GM06990 (cell line): ENCODE data around the gene ZNF184.

ENCODE experiments used
- DNase-seq: peaks from one replicate; pipeline ENCODE4 v3.0.0-alpha.2; 2011; ENCODE audit not compliant: insufficient read length; ENCODE audit errors: extremely low read depth
- H3K27me3 ChIP-seq: replicated peaks from 2 replicates; pipeline ENCODE4 v1.6.0; 2011; ENCODE audit warnings: low read length; ENCODE audit not compliant: control insufficient read depth, insufficient read depth
- H3K36me3 ChIP-seq: 2 replicates; pipeline ENCODE4 v1.5.1; 2011; ENCODE audit warnings: low read length; ENCODE audit not compliant: control insufficient read depth, insufficient read depth
- H3K4me3 ChIP-seq: replicated peaks from 2 replicates; pipeline ENCODE4 v1.5.1; 2011; ENCODE audit warnings: low read depth, mild to moderate bottlenecking, control low read depth, low read length
- CTCF ChIP-seq: IDR thresholded peaks from 2 replicates; pipeline ENCODE4 v1.5.1; 2011; ENCODE audit warnings: low read length, control low read depth, mild to moderate bottlenecking, inconsistent platforms; ENCODE audit not compliant: insufficient read depth, poor library complexity, severe bottlenecking

ZNF184 gene

GRCh38 chr6:27470023-27470422 lies 2.9 kb downstream of the ZNF184 start:
- Histone ChIP-seq H3K4me3 (no peak overlapping the region), H3K27me3 (no peaks in the 10 kb centered on the region), H3K36me3 (no peaks in the 10 kb centered on the region; the same call in none of the 2 replicates)
- no peak for TF ChIP-seq CTCF
- DNase-seq: no peak

GRCh38 chr6:27468334-27468733 lies 4.6 kb downstream of the ZNF184 start:
- no peaks in the 10 kb centered on the region for H3K27me3 ChIP-seq
- no peak for DNase-seq
- TF ChIP-seq CTCF: no peak
- no peaks in the 10 kb centered on the region; the same call in none of the 2 replicates for H3K36me3 ChIP-seq
- H3K4me3 ChIP-seq: no peak overlapping the region

- no peak for DNase-seq
- no peak for TF ChIP-seq CTCF
- H3K36me3 ChIP-seq: peaks cover 9% of the 10 kb centered on the region
- no peaks in the 10 kb centered on the region for H3K27me3 ChIP-seq
- no peak overlapping the region for H3K4me3 ChIP-seq
Measured at GRCh38 chr6:27452496-27452897, 20.4 kb downstream of the ZNF184 start.

GRCh38 chr6:27451660-27452390 lies 21.1 kb downstream of the ZNF184 start:
- Histone ChIP-seq H3K27me3 (no peaks in the 10 kb centered on the region), H3K36me3 (peaks cover 9% of the 10 kb centered on the region), H3K4me3 (no peak overlapping the region)
- no peak for DNase-seq
- TF ChIP-seq CTCF: no peak

- no peak for DNase-seq
- TF ChIP-seq CTCF: no peak
- Histone ChIP-seq H3K27me3 (no peaks in the 10 kb centered on the region), H3K4me3 (no peak overlapping the region), H3K36me3 (no peaks in the 10 kb centered on the region; the same call in none of the 2 replicates)
Measured at GRCh38 chr6:27448456-27448855, 24.4 kb downstream of the ZNF184 start.

GRCh38 chr6:27442932-27443331 lies 30.0 kb downstream of the ZNF184 start:
- H3K27me3 ChIP-seq: no peaks in the 10 kb centered on the region
- H3K36me3 ChIP-seq: no peaks in the 10 kb centered on the region
- TF ChIP-seq CTCF: no peak
- H3K4me3 ChIP-seq: no peak overlapping the region
- DNase-seq: no peak
